ENCODE data around the gene SP100. TPM values are rescaled to one million over a fixed set of nuclear protein-coding genes. Genes with fewer than 3 reads are reported as not detected.

Gene SP100
- total and polyA plus RNA-seq, 11 donors: 32.6 to 133 (median 67.5) TPM

GRCh38 chr2:230592775-230593174 is 176.8 kb downstream of the SP100 start:
- Histone ChIP-seq H3K9me3 (no peaks in the 10 kb centered on the region), H3K36me3 (no peaks in the 10 kb centered on the region), H3K27ac (no peak overlapping the region), H3K4me3 (no peak overlapping the region), H3K4me1 (no peaks in the 10 kb centered on the region), H3K27me3 (peaks cover 0 to 6% (median 0%) of the 10 kb centered on the region in 9 donors)
- DNase-seq (no peak), ATAC-seq (no peak)
- 73 to 85% (median 76%) methylated on average over 4 of the region's 4 CpGs for WGBS, 4 donors
- TF ChIP-seq POLR2A (IDR thresholded peaks at IDR 0.05): no peak
- no peak for TF ChIP-seq CTCF (IDR thresholded peaks at IDR 0.05)
- intact Hi-C loops (cut with DNase I): no loop called here

Other genes starting within 250 kb of the SP100 start
- 10 to 100 TPM in 5 of 9 donors, 1 to 10 TPM in 4; 7.1 to 44.7 (median 10.7) TPM for gene SP110, start 196.2 kb upstream of the SP100 start, total RNA-seq
- gene SP110, start 196.2 kb upstream of the SP100 start, polyA plus RNA-seq: 1 to 10 TPM; 7.1 to 8.3 TPM
- 1 to 10 TPM in 3 of 9 donors, under 1 TPM in 6; 0.46 to 9.6 (median 0.62) TPM for gene SP140, start 190.5 kb upstream of the SP100 start, total RNA-seq
- under 1 TPM; 0.46 to 0.69 TPM for gene SP140, start 190.5 kb upstream of the SP100 start, polyA plus RNA-seq
- 10 to 100 TPM in 1 of 9 donors, 1 to 10 TPM in 8; 2.5 to 17.6 (median 4.0) TPM for gene SP140L, start 89.0 kb upstream of the SP100 start, total RNA-seq
- gene SP140L, start 89.0 kb upstream of the SP100 start, polyA plus RNA-seq: 1 to 10 TPM; 2.8 to 8.8 TPM